22Rv1 (cell line): ENCODE data around the gene METTL27.

Source experiments
- H3K27ac ChIP-seq: fragments of 450-650 bp; 2 replicates; pipeline ENCODE4 v1.5.1; 2017
- CTCF ChIP-seq: fragments of 450-650 bp; IDR thresholded peaks from 2 replicates; pipeline ENCODE4 v1.5.1; 2017; ENCODE audit warnings: mild to moderate bottlenecking
- ZFX ChIP-seq: fragments of 450-650 bp; IDR thresholded peaks from 2 replicates; pipeline ENCODE4 v1.6.1; 2017; ENCODE audit warnings: antibody characterized with exemption, borderline replicate concordance

METTL27 gene

GRCh38 chr7:73832806-73833205, 9.5 kb downstream of the METTL27 start:
- TF ChIP-seq ZFX: no peak
- no peak for TF ChIP-seq CTCF
- peak overlapping the region; percentile 100 for H3K27ac ChIP-seq

- H3K27ac ChIP-seq: peak overlapping the region; percentile 100
- no peak for TF ChIP-seq CTCF
- TF ChIP-seq ZFX: no peak
Measured at GRCh38 chr7:73831834-73832651, 10.3 kb downstream of the METTL27 start.

- TF ChIP-seq ZFX (no peak), CTCF (no peak)
- peak overlapping the region; percentile 100 for H3K27ac ChIP-seq
Measured at GRCh38 chr7:73831584-73831833, 10.8 kb downstream of the METTL27 start.

GRCh38 chr7:73830681-73831583, 11.4 kb downstream of the METTL27 start, which contains the start of gene CLDN4:
TSS of gene CLDN4 (plus strand) at chr7:73830996. CDS start at chr7:73831202, 206 bp downstream.
- H3K27ac ChIP-seq: peak within 1 kb of the TSS; percentile 100

GRCh38 chr7:73829921-73830680, 12.2 kb downstream of the METTL27 start:
- peak overlapping the region; percentile 100 for H3K27ac ChIP-seq
- TF ChIP-seq ZFX: no peak
- peak; percentile 5; the same call in 1 of the 2 replicates for TF ChIP-seq CTCF

More at GRCh38 chr7:73830681-73831583, 11.4 kb downstream of the METTL27 start, which contains the start of gene CLDN4:
- TF ChIP-seq CTCF (no peak), ZFX (no peak)

GRCh38 chr7:73829505-73829904, 12.8 kb downstream of the METTL27 start:
- peak overlapping the region; percentile 100 for H3K27ac ChIP-seq
- TF ChIP-seq CTCF: peak; percentile 11; the same call in 1 of the 2 replicates
- no peak for TF ChIP-seq ZFX
